Upper lobe of right lung (tissue), 1 donor: Measurements from ENCODE around the gene DPP4. TPM values are rescaled to one million over a fixed set of nuclear protein-coding genes. Genes with fewer than 3 reads are reported as not detected.

Experiments used
- ATAC-seq: fragments of 200-7000 bp; cut with Tn5 transposase; one replicate; pipeline ENCODE4 v1.9.1; 2020; ENCODE audit warnings: mild to moderate bottlenecking, moderate library complexity
- DNase-seq: peaks from one replicate; pipeline ENCODE4 v3.0.0-alpha.2; 2020
- H3K27ac ChIP-seq: fragments of 200-600 bp; one replicate; pipeline ENCODE4 v1.8.0; 2022
- H3K27me3 ChIP-seq: fragments of 200-600 bp; one replicate; pipeline ENCODE4 v1.8.0; 2022; ENCODE audit warnings: mild to moderate bottlenecking
- H3K36me3 ChIP-seq: fragments of 200-600 bp; one replicate; pipeline ENCODE4 v1.8.0; 2022
- H3K4me1 ChIP-seq: fragments of 200-600 bp; one replicate; pipeline ENCODE4 v1.8.0; 2022
- H3K4me3 ChIP-seq: fragments of 200-600 bp; one replicate; pipeline ENCODE4 v1.8.0; 2022; ENCODE audit warnings: mild to moderate bottlenecking
- H3K9me3 ChIP-seq: fragments of 200-600 bp; one replicate; pipeline ENCODE4 v1.8.0; 2022
- CTCF ChIP-seq: fragments of 200-600 bp; IDR thresholded peaks from one replicate; pipeline ENCODE4 v1.8.0; 2022; ENCODE audit warnings: antibody characterized with exemption
- intact Hi-C: fragments of 100-400 bp; cut with DNase I; formaldehyde crosslinking; loops from one replicate; pipeline ENCODE4 v1.11.0; 2022
- total RNA-seq: library from RNA; stranded (reverse); fragmentation: NEBNext Ultra II Directional; extraction: Animal tissue kit (Norgen Biotek cat#: 25700); gene quantifications from one replicate; pipeline ENCODE4 v1.2.1, GENCODE V29; 2021
- donor health status: DM: no; HTN: yes; CAD: no; lungs with severe emphysema.

The DPP4 gene
- total RNA-seq, 1 donor from 2014 or later = 30.7 TPM

- Histone ChIP-seq H3K27ac (no peak overlapping the region), H3K4me3 (no peak overlapping the region), H3K27me3 (no peaks in the 10 kb centered on the region), H3K36me3 (no peaks in the 10 kb centered on the region), H3K4me1 (peaks cover 7% of the 10 kb centered on the region), H3K9me3 (no peaks in the 10 kb centered on the region)
- no peak for DNase-seq
- ATAC-seq = no peak
- intact Hi-C loops = no loop called here
- TF ChIP-seq CTCF = no peak
Observed at GRCh38 chr2:162106146-162106551, 32.1 kb upstream of the DPP4 start.

GRCh38 chr2:162103443-162104009 is 29.5 kb upstream of the DPP4 start:
- no peaks in the 10 kb centered on the region for H3K36me3 ChIP-seq
- intact Hi-C loops = no loop called here
- no peaks in the 10 kb centered on the region for H3K9me3 ChIP-seq
- no peaks in the 10 kb centered on the region for H3K27me3 ChIP-seq
- ATAC-seq = no peak
- H3K4me3 ChIP-seq = no peak overlapping the region
- DNase-seq = no peak
- no peak for TF ChIP-seq CTCF
- no peak overlapping the region for H3K27ac ChIP-seq
- H3K4me1 ChIP-seq = peaks cover 7% of the 10 kb centered on the region

GRCh38 chr2:162100579-162100978 is 26.6 kb upstream of the DPP4 start:
- intact Hi-C loops = no loop called here
- H3K27me3 ChIP-seq = no peaks in the 10 kb centered on the region
- H3K36me3 ChIP-seq = no peaks in the 10 kb centered on the region
- DNase-seq (no peak), ATAC-seq (no peak)
- no peak overlapping the region for H3K27ac ChIP-seq
- no peak overlapping the region for H3K4me3 ChIP-seq
- peaks cover 7% of the 10 kb centered on the region for H3K4me1 ChIP-seq
- no peaks in the 10 kb centered on the region for H3K9me3 ChIP-seq
- no peak for TF ChIP-seq CTCF

GRCh38 chr2:162099836-162100235 is 25.8 kb upstream of the DPP4 start:
- Histone ChIP-seq H3K27me3 (no peaks in the 10 kb centered on the region), H3K27ac (no peak overlapping the region), H3K4me3 (no peak overlapping the region), H3K36me3 (no peaks in the 10 kb centered on the region), H3K4me1 (peaks cover 7% of the 10 kb centered on the region), H3K9me3 (no peaks in the 10 kb centered on the region)
- intact Hi-C loops = no loop called here
- no peak for TF ChIP-seq CTCF
- ATAC-seq = no peak
- no peak for DNase-seq

- no peak for TF ChIP-seq CTCF
- no peaks in the 10 kb centered on the region for H3K27me3 ChIP-seq
- H3K4me3 ChIP-seq = no peak overlapping the region
- H3K27ac ChIP-seq = no peak overlapping the region
- no peaks in the 10 kb centered on the region for H3K36me3 ChIP-seq
- intact Hi-C loops = no loop called here
- no peaks in the 10 kb centered on the region for H3K9me3 ChIP-seq
- H3K4me1 ChIP-seq = no peaks in the 10 kb centered on the region
- no peak for DNase-seq
- peak; percentile 61 for ATAC-seq
Observed at GRCh38 chr2:162092658-162093556, 18.9 kb upstream of the DPP4 start.
